T-helper 1 cell (primary cell): ENCODE results near the gene CSGALNACT2.
"Not testable (repeated sequence)": the region's sequence is repeated elsewhere in the genome, so short reads cannot be mapped to it uniquely, and the experiment has no call there.

ENCODE experiments used
- DNase-seq, 5 donors: peaks; one replicate each; pipeline ENCODE4 v3.0.0-alpha.2; 2012 to 2020

Gene CSGALNACT2

DNA sequence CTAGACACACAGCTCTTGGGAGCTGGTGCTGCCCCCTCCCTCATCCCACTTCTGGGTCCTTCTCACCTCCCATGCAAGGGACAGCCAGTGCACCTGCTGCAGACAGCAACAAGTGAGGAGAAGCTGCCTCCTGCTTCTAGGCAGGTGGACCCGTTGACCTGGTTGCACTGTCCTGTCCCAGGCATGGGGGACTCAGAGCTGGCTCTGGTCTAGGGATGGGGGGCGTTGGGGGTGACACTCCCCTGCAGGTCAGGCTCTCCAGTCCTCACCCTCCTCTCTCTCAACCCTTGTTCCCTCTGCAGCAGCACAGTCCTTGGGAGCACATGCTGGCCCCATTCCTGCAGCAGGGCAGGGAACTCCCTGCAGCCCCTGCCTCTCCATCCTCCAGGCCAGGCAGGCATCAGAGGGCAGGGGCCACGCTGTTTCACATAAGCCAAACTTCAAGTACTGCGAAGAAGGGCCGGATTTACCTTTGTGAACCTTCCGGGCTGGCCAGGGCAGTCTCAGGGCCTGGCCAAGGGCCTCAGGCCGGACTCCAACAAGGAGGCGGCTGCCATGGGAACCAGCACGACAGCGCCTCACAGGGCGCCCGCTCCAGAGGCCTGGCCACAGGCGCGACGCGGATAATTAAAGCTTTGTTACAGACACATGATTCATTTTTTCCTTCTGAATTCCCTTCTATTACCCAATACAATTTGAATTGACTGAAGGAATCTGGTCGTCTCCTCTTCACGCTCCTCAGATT, 80.1 kb downstream of the CSGALNACT2 start:
- no peak for DNase-seq

DNA sequence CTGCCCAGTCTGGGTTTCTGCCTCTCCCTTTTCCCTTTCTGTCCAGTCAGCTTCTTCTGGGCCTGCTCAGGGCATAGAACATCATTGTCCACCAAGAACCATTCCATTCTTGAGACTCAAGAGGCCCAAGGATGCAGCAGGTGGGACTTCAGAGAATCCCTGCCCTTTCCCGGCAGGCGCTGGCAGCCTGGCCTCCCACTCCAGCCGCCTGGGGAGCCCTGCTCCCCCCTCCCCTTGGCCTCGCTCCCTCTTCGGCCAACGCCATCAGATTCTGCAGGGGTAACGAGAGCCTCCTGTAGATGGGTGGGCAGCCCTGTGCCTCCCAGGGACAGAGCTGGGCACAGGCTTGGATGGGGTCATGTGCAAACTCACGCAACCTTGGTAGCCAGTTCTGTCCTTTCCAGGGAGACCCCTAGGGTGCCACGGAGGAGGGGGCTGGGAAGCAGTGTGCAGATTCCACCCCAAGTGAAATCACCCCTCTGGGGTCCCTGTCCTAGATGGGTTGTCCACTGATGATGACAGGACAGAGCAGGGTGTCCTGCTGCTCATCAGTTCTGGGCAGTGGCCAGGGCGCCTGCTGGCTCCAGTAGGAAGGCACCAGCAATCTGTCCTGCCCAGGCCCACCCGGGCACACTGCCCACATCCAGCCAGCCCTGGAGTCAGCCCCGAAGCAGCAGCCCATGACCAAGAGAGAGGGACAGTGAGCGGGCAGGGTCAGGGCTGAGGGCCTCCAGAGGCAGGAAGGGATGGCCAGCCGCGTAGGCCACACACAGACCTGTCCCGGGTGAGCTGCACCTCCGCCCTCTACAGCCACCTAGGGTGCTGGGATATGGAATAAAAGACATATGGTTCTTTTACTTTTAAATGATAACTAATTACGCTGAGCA, 80.9 kb downstream of the CSGALNACT2 start:
- peak in 1 of 5 donors; percentile 9 for DNase-seq

DNA sequence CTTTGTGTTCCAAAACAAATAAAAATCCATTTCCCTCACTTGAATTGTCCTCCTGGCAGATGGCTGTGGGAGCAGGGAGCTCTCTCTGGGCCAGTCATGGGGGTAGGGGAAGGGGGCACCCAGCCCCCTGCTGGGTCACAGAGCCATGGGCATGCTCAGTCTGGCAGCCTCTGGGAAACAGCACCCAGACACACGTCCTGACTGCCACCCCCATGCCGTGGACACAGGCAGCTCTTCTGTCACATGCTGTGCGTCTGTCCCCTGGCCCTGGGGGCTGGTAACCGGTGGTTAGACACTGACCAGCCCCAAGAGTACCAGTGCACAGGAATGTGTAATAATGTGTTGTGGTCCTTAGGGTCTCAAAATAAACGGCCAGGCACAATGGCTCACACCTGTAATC, 81.6 kb downstream of the CSGALNACT2 start:
- peak in 1 of 5 donors; percentile 1 for DNase-seq

DNA sequence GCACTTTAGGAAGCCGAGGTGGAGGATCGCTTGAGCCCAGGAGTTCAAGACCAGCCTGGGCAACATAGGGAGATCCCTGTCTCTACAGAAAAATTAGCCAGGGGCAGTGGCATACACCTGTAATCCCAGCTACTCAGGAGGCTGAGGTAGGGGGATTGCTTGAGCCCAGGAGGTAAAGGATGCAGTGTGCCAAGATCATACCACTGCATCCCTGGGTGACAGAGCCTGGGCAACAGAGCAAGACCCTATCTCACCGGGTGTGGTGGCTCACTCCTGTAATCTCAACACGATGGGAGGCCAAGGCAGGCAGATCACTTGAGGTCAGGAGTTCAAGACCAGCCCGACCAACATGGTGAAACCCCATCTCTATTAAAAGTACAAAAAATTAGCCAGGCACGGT, 82.0 kb downstream of the CSGALNACT2 start:
- not testable (repeated sequence) for DNase-seq

DNA sequence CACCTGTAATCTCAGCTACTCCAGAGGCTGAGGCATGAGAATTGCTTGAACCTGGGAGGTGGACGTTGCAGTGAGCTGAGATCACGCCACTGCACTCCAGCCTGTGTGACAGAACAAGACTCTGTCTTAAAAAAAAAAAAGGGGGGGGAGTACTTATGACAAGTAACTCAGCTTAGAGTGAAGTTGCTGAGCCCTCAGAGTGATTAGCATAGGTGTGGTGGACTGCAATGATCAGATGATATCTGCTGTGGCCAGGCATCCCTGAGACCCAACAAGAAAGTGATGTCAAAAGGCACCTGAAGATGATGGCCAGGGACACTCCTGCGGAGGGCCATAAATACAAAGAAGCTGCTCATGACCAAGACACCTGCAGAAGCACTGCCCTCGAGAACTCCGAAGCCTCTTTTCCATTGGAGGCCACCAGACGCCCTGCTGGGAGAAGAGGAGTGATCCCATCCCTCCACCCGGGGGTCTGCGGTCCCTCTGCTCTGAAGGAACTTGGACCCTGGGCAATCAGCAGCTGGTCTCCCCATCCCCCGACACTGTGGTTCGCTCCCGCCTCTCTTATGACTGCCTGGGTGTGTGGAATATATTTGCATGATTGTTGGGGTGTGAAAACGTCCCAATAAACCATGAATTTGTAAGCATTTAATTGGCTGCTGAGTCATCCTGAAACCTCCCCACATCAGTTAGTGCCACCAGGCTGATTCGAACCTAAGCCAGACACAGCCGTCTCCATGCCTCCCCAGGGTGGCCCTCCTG, 82.6 kb downstream of the CSGALNACT2 start:
- DNase-seq = peak in 2 of 5 donors; percentile 1 to 6

DNA sequence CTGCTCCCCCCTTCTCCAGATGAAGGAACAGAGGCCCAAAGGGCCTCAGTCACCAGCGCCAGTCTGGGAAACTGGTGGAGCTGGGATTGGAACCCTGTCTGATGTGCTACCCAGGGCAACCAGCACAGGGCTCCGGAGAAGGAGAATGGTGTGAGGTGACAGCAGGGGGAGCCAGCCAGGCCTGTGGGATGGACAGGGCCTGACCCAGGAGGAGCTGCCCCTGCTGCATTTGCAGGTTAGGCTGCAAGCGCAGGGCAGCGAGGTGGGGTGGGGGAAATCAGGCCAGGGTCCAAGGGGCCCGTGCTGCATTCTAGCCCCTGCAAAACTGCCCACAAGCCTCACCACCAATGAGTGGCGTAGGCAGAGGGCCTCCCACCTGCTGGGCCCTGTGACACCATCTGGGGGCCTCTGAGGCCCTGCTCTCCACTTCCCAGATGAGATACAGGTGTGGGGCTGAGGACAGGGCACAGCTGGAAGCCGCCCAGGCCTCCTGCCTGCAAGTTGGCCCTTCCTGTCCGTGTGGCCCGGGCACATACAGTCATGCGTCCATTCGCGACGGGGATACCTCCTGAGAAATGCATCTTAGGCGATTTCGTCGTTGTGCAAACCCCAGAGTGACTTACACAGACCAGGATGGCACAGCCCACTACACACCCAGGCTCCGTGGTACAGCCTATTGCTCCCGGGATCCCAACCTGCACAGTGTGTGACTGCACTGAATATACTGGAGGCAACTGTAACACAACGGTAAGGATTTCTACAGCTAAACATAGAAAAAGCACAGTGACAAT, 83.4 kb downstream of the CSGALNACT2 start:
- peak in 2 of 5 donors; percentile 4 to 9 for DNase-seq

DNA sequence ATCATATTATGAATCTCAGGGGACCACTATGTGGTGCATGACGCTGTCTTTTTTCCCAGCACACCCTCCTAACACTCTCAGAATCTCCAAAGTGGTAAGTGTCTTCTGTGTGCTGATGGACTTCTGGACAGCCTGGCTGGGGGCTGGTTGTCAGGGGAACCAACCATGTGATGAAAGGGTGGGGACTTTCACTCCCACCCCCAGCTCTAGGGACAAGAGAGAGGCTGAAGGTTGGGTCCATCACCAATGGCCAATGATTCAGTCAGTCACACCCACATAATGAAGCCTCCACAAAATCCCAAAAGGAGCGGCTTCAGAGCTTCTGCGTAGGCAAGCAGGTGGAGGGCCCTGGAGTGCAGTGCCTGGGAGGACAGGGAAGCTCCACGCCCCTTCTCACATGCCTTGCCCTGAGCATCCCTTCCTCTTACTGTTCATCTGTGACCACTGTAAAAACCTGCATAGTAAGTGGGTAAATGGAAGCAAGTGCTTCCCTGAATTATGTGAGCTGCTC, 84.0 kb downstream of the CSGALNACT2 start:
- DNase-seq = no peak

DNA sequence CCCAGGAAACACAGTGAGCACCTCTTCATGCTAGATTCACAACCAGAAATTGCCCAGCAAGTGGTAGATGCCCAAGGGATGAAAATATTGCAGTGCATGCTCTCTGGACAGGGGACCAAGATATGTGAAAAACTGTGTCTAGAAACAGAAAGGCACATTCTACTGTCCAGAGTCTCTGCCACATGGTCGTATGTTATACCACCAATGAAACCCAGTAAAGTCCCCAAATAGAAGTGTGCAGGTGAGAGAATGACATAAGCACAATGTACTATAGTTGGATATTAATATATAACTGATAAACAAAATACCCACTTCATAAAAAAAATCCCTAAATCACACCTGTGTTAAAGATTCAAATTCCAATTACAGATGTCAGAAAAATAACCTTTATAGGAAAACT, 84.8 kb downstream of the CSGALNACT2 start:
- DNase-seq = no peak

DNA sequence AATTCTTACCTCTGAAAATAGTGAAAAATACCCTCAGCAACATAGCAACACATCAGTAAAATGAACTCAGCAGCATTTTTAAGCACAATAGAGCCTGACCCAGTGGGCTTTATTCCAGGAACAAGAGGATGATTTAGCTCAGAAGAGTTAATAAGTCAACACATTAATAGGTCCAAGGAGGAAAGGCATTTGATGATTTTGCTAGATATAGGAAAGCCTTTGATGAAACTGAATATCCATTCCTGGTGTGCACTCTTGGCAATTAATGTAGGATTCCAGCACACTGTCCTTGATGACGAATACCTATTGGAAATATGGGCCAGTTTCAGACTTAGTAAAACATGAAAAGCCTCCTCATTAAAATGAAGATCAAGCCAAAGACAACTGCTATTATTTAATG, 86.1 kb downstream of the CSGALNACT2 start:
- DNase-seq = no peak

DNA sequence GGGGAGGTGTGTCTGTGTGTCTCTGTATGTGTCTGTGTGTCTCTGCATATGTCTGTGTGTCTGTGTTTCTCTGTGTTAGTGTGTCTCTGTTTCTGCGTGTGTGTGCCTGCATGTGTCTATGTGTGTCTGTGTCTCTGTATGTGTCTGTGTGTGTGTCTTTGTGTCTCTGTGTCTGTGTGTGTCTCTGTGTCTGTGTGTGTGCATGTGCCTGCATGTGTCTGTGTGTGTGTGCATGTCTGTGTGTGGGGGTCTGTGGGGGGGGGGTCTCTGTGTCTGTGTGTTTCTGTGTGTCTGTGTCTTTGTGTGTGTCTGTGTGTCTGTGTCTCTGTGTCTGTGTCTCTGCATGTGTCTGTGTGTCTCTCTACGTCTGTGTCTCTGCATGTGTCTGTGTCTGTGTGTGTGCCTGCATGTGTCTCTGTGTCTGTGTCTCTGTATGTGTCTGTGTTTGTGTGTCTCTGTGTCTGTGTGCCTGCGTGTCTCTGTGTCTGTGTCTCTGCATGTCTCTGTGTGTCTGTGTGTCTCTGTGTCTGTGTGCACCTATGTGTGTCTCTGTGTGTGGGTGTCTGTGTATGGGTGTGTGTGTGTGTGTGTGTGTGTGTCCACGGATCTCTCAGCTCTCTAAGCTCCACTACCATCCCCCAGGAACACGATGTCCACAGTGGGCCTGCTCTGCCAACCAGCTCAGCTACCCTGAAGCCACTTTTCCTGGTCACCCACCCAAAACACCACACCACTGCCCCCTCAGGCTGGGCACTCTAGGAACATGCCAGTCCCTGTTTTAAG, 87.0 kb downstream of the CSGALNACT2 start:
- DNase-seq = no peak

DNA sequence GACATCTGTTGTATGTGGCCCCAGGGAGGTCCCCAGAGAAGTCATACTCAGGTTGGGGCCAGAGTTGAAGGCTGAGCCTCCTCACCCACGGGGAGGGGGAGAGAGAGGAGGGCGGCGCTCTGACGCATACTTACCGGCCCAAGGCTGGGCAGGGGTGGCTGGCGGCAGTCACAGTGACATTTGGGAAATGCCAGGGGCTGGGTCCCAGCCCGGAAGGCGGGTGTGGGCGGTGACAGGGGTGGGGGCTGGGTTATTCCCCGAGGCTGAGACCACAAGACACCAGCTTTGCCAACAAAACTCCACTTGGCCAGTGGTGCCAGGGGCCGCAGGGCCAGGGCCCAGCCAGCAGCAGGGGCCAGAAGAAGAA, 87.5 kb downstream of the CSGALNACT2 start:
- peak in 3 of 5 donors; percentile 24 to 43 (median 29) for DNase-seq

DNA sequence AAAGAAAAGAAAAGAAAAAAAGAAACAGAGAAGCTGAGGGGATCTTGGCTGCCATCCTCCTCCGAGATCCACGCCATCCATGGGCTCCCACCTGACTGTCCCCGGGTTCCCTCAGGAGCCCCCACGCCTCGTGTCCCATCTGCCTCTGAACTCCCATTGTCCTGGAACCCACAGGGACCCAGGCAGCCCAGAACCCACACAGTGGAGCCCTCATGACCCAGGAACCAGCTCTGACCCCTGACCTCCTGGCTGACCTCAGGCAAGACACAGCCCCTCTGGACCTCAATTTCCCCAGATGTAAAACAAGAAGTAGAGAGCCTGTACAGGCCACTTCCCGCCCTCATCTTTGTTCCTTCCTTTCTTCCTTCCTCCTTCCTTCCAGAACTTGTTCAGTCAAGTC, 88.2 kb downstream of the CSGALNACT2 start:
- DNase-seq = no peak

DNA sequence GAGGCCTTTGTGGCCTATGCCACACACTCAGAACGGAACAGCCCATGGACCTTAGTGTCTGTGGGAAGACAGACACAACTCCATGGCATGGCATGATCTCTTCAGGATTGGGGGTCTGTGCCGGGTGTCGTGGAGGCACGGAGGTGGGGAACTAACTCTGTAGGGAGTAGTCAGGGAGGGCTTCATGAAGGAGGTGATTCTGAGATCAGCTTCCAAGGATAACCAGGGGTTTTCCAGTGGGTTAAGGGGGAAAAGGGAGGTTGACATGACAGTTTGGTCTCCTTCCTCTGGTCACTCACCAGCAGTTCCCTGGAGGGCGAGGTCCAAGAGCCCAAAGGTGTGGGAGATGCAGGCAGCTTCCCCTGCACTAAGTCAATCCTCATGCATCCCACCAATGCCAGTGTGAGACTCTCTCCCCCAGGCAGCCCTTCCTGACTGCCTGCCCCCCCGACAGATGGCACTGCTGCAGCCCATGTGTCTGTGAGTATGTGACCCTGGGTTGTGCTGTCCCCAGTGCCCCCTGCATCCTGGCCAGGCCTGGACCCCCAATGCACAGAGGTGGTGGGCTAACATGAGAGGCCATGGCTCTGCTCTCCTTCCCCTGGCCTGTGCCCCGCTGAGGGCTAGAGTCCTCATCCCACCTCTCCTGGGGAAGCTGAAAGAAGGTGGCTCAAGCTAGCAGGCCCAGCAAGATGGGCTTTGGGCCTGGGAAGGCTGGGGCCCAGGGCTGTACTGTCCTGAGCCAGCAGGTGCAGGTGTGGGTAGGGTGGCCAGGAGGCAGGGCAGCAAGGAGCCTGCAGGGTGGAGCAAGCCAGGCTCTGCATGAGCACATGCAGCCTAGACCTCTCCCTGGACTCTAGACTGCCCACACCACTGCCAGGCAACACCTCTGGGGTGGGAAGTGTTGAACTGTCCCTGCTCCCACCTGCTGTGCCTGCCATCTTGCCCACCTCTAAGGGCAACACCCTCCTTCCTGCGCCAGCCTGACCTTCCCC, 88.9 kb downstream of the CSGALNACT2 start:
- peak in 1 of 5 donors; percentile 8 for DNase-seq

DNA sequence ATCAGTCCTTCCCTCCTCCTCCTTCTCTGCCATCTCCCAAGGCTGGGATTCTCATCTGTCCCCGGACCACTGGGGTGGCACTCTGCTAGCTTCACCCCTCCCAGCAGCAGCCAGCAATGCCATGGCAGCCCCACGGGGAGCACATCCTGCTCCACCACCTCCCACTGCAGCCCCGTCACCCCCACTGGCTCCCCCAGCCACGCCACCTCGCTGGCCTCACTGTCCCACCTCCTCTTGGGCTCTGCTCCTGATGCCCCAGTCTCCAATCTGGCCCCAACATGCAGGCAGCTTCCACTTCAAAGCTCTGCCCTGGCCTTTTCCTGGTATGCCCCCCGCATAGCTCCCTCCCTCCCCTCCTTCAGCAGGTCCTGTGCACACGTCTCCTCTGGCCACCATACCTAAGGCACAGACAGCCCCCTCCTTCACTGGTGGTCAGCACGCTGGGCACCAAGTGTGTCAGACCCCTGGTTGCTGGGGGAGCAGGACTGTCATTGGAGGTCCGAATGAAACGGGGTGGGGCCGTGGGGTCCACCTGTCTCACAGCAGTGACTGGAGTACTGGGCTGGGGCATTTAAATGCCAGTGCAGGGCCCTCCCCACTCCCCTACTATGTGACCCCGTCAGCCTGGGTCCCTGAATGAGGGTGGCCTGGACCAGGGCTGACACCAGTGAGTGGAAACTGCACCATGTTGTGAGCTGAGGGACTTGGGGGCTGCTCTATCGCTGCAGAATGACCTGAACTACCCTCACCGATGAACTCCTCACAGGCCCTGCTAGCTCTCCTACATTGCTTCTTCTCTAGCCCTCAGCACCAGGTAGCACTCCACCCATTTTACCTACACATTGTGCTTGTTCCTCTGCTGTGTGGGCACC, 89.9 kb downstream of the CSGALNACT2 start:
- peak in 1 of 5 donors; percentile 9 for DNase-seq

DNA sequence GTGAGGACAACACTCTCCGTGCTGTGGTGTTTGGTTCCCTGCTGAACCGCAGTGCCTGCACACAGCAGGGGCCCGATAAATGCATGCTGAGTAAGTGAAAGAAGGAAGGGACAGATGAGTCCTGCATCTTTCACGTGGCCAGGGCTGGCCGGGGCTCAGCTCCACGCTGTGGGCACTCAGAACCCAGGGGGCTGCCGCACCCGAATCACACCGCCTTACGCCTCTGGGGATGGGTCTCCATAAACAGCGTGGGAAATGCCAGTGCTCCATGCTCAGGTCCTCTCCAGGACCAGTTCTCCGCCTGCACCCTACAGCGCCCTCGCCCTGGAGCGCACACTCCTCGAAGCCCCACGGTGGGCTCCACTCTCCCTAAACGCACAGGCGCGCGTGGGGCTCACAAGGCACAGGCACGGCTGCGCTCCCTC, 90.5 kb downstream of the CSGALNACT2 start:
- DNase-seq = peak in 1 of 5 donors; percentile 18

DNA sequence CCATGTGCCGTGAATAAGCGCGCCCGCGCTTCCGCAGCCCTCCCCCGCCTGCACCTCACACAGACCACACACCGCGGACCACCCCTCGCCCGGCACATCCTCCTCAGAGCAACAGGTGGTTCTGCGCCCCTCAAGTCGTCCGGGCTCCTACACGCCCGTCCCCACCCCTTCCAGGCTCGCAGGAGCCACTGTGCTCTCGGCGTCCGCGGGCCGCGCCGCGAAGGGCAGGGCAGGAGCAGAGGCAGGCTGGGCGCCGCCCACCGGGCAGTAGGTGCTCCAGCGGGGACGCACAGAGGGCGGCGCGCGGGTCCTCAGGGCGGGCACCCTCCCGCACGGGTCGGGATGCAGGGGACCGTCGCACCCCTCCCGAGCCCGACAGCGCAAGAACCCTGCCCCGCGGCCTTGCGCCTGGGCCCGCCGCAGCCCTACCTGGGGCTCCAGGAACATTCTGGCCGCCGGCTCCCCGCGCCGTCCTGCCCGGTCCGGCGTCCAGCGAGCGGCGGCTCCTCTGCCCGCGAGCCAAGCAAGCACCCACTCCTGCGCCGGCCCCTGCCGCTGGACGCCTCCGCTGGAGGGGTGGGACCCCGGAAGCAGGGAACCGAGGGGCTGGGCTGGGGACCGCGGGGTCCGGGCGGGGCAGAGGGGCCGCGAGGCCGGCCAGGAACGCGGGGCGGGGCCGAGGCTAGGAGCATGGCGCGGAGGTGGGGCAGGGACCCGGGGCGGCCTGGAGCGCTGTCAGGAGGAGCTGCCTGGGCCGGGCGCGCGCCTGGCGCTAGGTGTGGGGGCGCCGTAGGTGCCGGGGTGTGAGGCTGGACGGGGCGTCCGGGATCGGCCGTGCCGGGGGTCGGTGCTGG, 91.2 kb downstream of the CSGALNACT2 start:
- peak in 3 of 5 donors; percentile 16 to 27 (median 22) for DNase-seq

DNA sequence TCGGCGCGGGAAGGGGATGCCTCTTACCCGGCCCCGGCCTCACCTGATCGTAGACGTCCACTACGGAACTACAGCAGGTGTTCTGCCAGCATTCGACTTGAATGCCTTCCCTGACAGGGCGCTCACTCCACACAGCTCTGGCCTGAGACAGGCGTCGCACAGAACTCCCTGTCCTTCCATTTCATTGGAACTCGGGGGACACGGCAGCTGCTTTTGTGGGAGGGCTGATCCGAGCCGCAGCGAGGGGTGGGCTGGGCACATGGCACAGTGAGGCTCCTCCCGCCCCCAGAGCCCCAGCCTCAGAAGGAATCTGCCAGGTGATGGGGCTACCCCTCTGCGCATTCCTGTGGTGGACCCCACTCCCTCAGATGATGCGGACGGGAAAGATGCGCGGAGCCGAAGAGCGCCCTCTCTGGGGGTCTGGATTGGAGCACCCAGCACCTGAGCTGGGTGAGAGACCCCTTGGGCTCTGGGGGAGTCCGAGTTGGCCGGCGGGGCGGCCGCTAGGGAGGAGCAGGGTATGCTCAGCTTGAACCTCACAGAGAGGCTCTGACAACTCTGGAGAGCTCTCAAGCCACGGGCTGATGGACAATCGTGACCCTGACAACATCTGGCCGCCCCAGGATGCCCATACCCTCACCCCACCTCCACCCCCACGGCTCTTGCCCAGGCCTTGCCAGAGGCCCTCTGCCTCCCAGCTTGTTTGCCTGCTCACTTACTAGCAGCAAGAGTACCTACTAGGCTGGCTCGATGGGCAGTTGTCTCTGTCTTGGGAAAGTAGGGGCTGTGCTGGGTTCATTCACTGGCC, 92.1 kb downstream of the CSGALNACT2 start:
- peak in 1 of 5 donors; percentile 11 for DNase-seq
